HG03045 (cell line): ENCODE results near the gene FRMD5.
"Not testable (repeated sequence)": the region's sequence is repeated elsewhere in the genome, so short reads cannot be mapped to it uniquely, and the experiment has no call there.

ENCODE experiments used
- ATAC-seq: cut with Tn5 transposase; IDR thresholded peaks from one replicate; pipeline ENCODE4 v1.9.1; 2021; ENCODE audit warnings: mild to moderate bottlenecking, moderate library complexity; ENCODE audit not compliant: unreplicated experiment

Gene FRMD5

GRCh38 chr15:44034933-44035624 lies 160.0 kb downstream of the FRMD5 start:
- ATAC-seq = no peak

- no peak for ATAC-seq
Observed at GRCh38 chr15:44034334-44034733, 160.7 kb downstream of the FRMD5 start.

GRCh38 chr15:44033894-44034293 lies 161.2 kb downstream of the FRMD5 start:
- no peak for ATAC-seq

- not testable (repeated sequence) for ATAC-seq
Observed at GRCh38 chr15:44032820-44033219, 162.3 kb downstream of the FRMD5 start.

GRCh38 chr15:44029940-44030568 lies 165.0 kb downstream of the FRMD5 start:
- no peak for ATAC-seq

- ATAC-seq = no peak
Observed at GRCh38 chr15:44029003-44029402, 166.1 kb downstream of the FRMD5 start.

- no peak for ATAC-seq
Observed at GRCh38 chr15:44028349-44028748, 166.7 kb downstream of the FRMD5 start.

GRCh38 chr15:44024155-44024554 lies 170.9 kb downstream of the FRMD5 start:
- ATAC-seq = no peak

- ATAC-seq = no peak
Observed at GRCh38 chr15:44023176-44023575, 171.9 kb downstream of the FRMD5 start.

- ATAC-seq = no peak
Observed at GRCh38 chr15:44018151-44018550, 176.9 kb downstream of the FRMD5 start.

- no peak for ATAC-seq
Observed at GRCh38 chr15:44015545-44016305, 179.3 kb downstream of the FRMD5 start.

- no peak for ATAC-seq
Observed at GRCh38 chr15:44011238-44011854, 183.7 kb downstream of the FRMD5 start.

- ATAC-seq = no peak
Observed at GRCh38 chr15:44010089-44010488, 185.0 kb downstream of the FRMD5 start.

- ATAC-seq = no peak
Observed at GRCh38 chr15:44009038-44009437, 186.0 kb downstream of the FRMD5 start.

- ATAC-seq = not testable (repeated sequence)
Observed at GRCh38 chr15:44000248-44000647, 194.8 kb downstream of the FRMD5 start.

GRCh38 chr15:43998607-43999006 lies 196.5 kb downstream of the FRMD5 start:
- ATAC-seq = no peak

- ATAC-seq = no peak
Observed at GRCh38 chr15:43991206-43991605, 203.9 kb downstream of the FRMD5 start.

- no peak for ATAC-seq
Observed at GRCh38 chr15:43989938-43990337, 205.1 kb downstream of the FRMD5 start.

GRCh38 chr15:43988900-43989299 lies 206.2 kb downstream of the FRMD5 start:
- no peak for ATAC-seq

GRCh38 chr15:43987924-43988323 lies 207.1 kb downstream of the FRMD5 start:
- no peak for ATAC-seq

GRCh38 chr15:43985976-43986680 lies 208.9 kb downstream of the FRMD5 start:
- ATAC-seq = no peak
